Karpas-422 (cell line): ENCODE results near the gene HOXA3. TPM values are rescaled to one million over a fixed set of nuclear protein-coding genes. Genes with fewer than 3 reads are reported as not detected.

ENCODE experiments used
- DNase-seq: peaks from one replicate; pipeline ENCODE4 v3.0.0-alpha.2; 2015
- H2AFZ ChIP-seq: fragments of 200-600 bp; sonication (generic); 2 replicates; pipeline ENCODE4 v1.6.1; 2014; ENCODE audit warnings: antibody characterized with exemption, low read length, mixed read lengths
- H3K27ac ChIP-seq: fragments of 200-600 bp; sonication (generic); 2 replicates; pipeline ENCODE4 v1.5.1; 2014; ENCODE audit warnings: mild to moderate bottlenecking, low read length, moderate library complexity
- H3K27me3 ChIP-seq: fragments of 200-600 bp; sonication (generic); 2 replicates; pipeline ENCODE4 v1.6.1; 2014; ENCODE audit warnings: low read length, mixed read lengths
- H3K36me3 ChIP-seq: fragments of 200-600 bp; sonication (generic); 2 replicates; pipeline ENCODE4 v1.6.1; 2014; ENCODE audit warnings: low read length, mixed read lengths; ENCODE audit not compliant: insufficient read depth
- H3K4me1 ChIP-seq: fragments of 200-600 bp; sonication (generic); 2 replicates; pipeline ENCODE4 v1.6.1; 2014; ENCODE audit warnings: mild to moderate bottlenecking, low read length, mixed read lengths
- H3K4me2 ChIP-seq: fragments of 200-600 bp; sonication (generic); 2 replicates; pipeline ENCODE4 v1.6.1; 2014; ENCODE audit warnings: low read length, low read depth, mild to moderate bottlenecking; ENCODE audit not compliant: poor library complexity, severe bottlenecking
- H3K4me3 ChIP-seq: fragments of 200-600 bp; sonication (generic); 2 replicates; pipeline ENCODE4 v1.5.1; 2014; ENCODE audit warnings: mild to moderate bottlenecking, antibody characterized with exemption, low read length, mixed read lengths
- H3K79me2 ChIP-seq: fragments of 200-600 bp; sonication (generic); 2 replicates; pipeline ENCODE4 v1.6.1; 2014; ENCODE audit warnings: mild to moderate bottlenecking, low read length, mixed read lengths
- H3K9ac ChIP-seq: fragments of 200-600 bp; sonication (generic); 2 replicates; pipeline ENCODE4 v1.6.0; 2014; ENCODE audit warnings: low read length
- H3K9me2 ChIP-seq: fragments of 200-600 bp; sonication (generic), shearing (Covaris generic); replicated peaks from 2 replicates; pipeline ENCODE4 v1.6.0; 2014; ENCODE audit warnings: mild to moderate bottlenecking, low read length, moderate library complexity; ENCODE audit not compliant: insufficient read depth
- H3K9me3 ChIP-seq: fragments of 300-700, 200-600 bp; sonication (generic); 2 replicates; pipeline ENCODE4 v1.6.1; 2014; ENCODE audit warnings: low read length, mixed read lengths
- H4K20me1 ChIP-seq: fragments of 200-600 bp; sonication (generic); 2 replicates; pipeline ENCODE4 v1.6.1; 2014; ENCODE audit warnings: mild to moderate bottlenecking, antibody characterized with exemption, low read length, low read depth; ENCODE audit not compliant: insufficient read depth
- total RNA-seq: library from RNA; depleted of rRNA; stranded (reverse); fragments of >200 nt; shearing (Covaris generic); gene quantifications from 2 replicates; pipeline ENCODE4 v1.2.3, GENCODE V29; 2014; ENCODE audit warnings: low replicate concordance

The HOXA3 gene
- total RNA-seq, 1 experiment from 2014 or later = 1.3 TPM

GRCh38 chr7:27180431-27181420 lies 28.3 kb upstream of the HOXA3 start:
- Histone ChIP-seq H3K4me1 (no peaks in the 10 kb centered on the region; the same call in 1 of the 2 replicates), H2AFZ (no peak overlapping the region), H3K27me3 (no peaks in the 10 kb centered on the region)

GRCh38 chr7:27179503-27180430 lies 27.4 kb upstream of the HOXA3 start:
- Histone ChIP-seq H2AFZ (no peak overlapping the region), H3K27me3 (no peaks in the 10 kb centered on the region), H3K9me2 (no peaks in the 10 kb centered on the region), H3K79me2 (no peaks in the 10 kb centered on the region), H3K9ac (no peak overlapping the region), H3K9me3 (no peaks in the 10 kb centered on the region), H3K4me1 (no peaks in the 10 kb centered on the region; the same call in 1 of the 2 replicates), H3K36me3 (no peaks in the 10 kb centered on the region), H3K4me3 (peak overlapping the region; percentile 57; the same call in 1 of the 2 replicates), H4K20me1 (no peaks in the 10 kb centered on the region), H3K4me2 (peak overlapping the region; percentile 68), H3K27ac (no peak overlapping the region)
- DNase-seq = peak; percentile 84

More at GRCh38 chr7:27180431-27181420, 28.3 kb upstream of the HOXA3 start:
- Histone ChIP-seq H3K9ac (no peak overlapping the region), H3K9me2 (no peaks in the 10 kb centered on the region), H3K27ac (no peak overlapping the region), H3K9me3 (no peaks in the 10 kb centered on the region), H3K36me3 (no peaks in the 10 kb centered on the region), H4K20me1 (no peaks in the 10 kb centered on the region), H3K79me2 (no peaks in the 10 kb centered on the region), H3K4me2 (no peak overlapping the region), H3K4me3 (no peak overlapping the region)
- no peak for DNase-seq

- Histone ChIP-seq H3K79me2 (no peaks in the 10 kb centered on the region), H3K27ac (no peak overlapping the region), H3K9me2 (no peaks in the 10 kb centered on the region), H3K4me2 (no peak overlapping the region), H3K4me3 (no peak overlapping the region), H3K27me3 (no peaks in the 10 kb centered on the region), H2AFZ (no peak overlapping the region), H3K4me1 (no peaks in the 10 kb centered on the region; the same call in 1 of the 2 replicates), H3K9me3 (no peaks in the 10 kb centered on the region), H3K9ac (no peak overlapping the region), H3K36me3 (no peaks in the 10 kb centered on the region), H4K20me1 (no peaks in the 10 kb centered on the region)
- DNase-seq = no peak
Observed at GRCh38 chr7:27179030-27179429, 26.6 kb upstream of the HOXA3 start.

GRCh38 chr7:27178366-27178765 lies 26.0 kb upstream of the HOXA3 start:
- Histone ChIP-seq H3K36me3 (no peaks in the 10 kb centered on the region), H3K27ac (no peak overlapping the region), H3K4me2 (no peak overlapping the region), H2AFZ (no peak overlapping the region), H3K79me2 (no peaks in the 10 kb centered on the region), H3K9me3 (no peaks in the 10 kb centered on the region), H3K27me3 (no peaks in the 10 kb centered on the region), H4K20me1 (no peaks in the 10 kb centered on the region), H3K4me1 (no peaks in the 10 kb centered on the region; the same call in 1 of the 2 replicates), H3K9me2 (no peaks in the 10 kb centered on the region), H3K4me3 (no peak overlapping the region), H3K9ac (no peak overlapping the region)
- DNase-seq = no peak

- Histone ChIP-seq H3K79me2 (no peaks in the 10 kb centered on the region), H3K9ac (no peak overlapping the region), H4K20me1 (no peaks in the 10 kb centered on the region), H2AFZ (no peak overlapping the region), H3K4me3 (no peak overlapping the region), H3K4me2 (no peak overlapping the region), H3K36me3 (no peaks in the 10 kb centered on the region), H3K9me2 (no peaks in the 10 kb centered on the region), H3K4me1 (no peaks in the 10 kb centered on the region; the same call in 1 of the 2 replicates), H3K27me3 (no peaks in the 10 kb centered on the region), H3K27ac (no peak overlapping the region), H3K9me3 (no peaks in the 10 kb centered on the region)
- no peak for DNase-seq
Observed at GRCh38 chr7:27177795-27178320, 25.5 kb upstream of the HOXA3 start.

- DNase-seq = no peak
- Histone ChIP-seq H3K4me3 (no peak overlapping the region), H3K4me1 (no peaks in the 10 kb centered on the region; the same call in 1 of the 2 replicates), H2AFZ (no peak overlapping the region), H4K20me1 (no peaks in the 10 kb centered on the region), H3K4me2 (no peak overlapping the region), H3K79me2 (no peaks in the 10 kb centered on the region), H3K9me3 (no peaks in the 10 kb centered on the region), H3K36me3 (no peaks in the 10 kb centered on the region), H3K9ac (no peak overlapping the region), H3K27ac (no peak overlapping the region), H3K27me3 (no peaks in the 10 kb centered on the region), H3K9me2 (no peaks in the 10 kb centered on the region)
Observed at GRCh38 chr7:27176962-27177794, 24.8 kb upstream of the HOXA3 start.

GRCh38 chr7:27176524-27176845 lies 24.1 kb upstream of the HOXA3 start:
- H3K36me3 ChIP-seq = no peaks in the 10 kb centered on the region
- no peak overlapping the region for H2AFZ ChIP-seq
- H3K9ac ChIP-seq = no peak overlapping the region
- H3K4me1 ChIP-seq = no peaks in the 10 kb centered on the region; the same call in 1 of the 2 replicates
- H3K4me2 ChIP-seq = no peak overlapping the region
- H3K9me3 ChIP-seq = no peaks in the 10 kb centered on the region
- no peaks in the 10 kb centered on the region for H3K27me3 ChIP-seq
- H4K20me1 ChIP-seq = no peaks in the 10 kb centered on the region
- no peak overlapping the region for H3K4me3 ChIP-seq
- H3K9me2 ChIP-seq = no peaks in the 10 kb centered on the region
- H3K27ac ChIP-seq = no peak overlapping the region
- H3K79me2 ChIP-seq = no peaks in the 10 kb centered on the region
- DNase-seq = no peak
